Brain microvascular endothelial cell (primary cell): ENCODE data around the gene COL21A1.

ENCODE experiments used
- DNase-seq: peaks from one replicate; pipeline ENCODE4 v3.0.0-alpha.2; 2020
- H3K27ac ChIP-seq: fragments of 250-450 bp; sonication (Bioruptor Pico); 2 replicates; pipeline ENCODE4 v1.5.1; 2020; ENCODE audit warnings: mild to moderate bottlenecking, moderate library complexity
- H3K27me3 ChIP-seq: fragments of 250-450 bp; sonication (Bioruptor Pico); replicated peaks from 2 replicates; pipeline ENCODE4 v1.5.1; 2020; ENCODE audit warnings: mild to moderate bottlenecking
- H3K36me3 ChIP-seq: fragments of 250-450 bp; sonication (Bioruptor Pico); replicated peaks from 2 replicates; pipeline ENCODE4 v1.5.1; 2020; ENCODE audit warnings: mild to moderate bottlenecking
- H3K4me3 ChIP-seq: 2 replicates; pipeline ENCODE4 v1.5.1; 2011; ENCODE audit warnings: low read depth, mild to moderate bottlenecking, control low read depth, low read length, moderate library complexity
- in situ Hi-C: cut with HindIII; loops from 2 replicates; pipeline ENCODE4 v1.10.0; 2017; ENCODE audit warnings: low sequenced_read_pairs, low pct_ligation_motif_present
- TF ChIP-seq, protein P1 (sequence below): IDR thresholded peaks from 2 replicates; pipeline ENCODE4 v1.5.1; 2011; ENCODE audit warnings: low read depth, mild to moderate bottlenecking, moderate library complexity, low read length, control low read depth, inconsistent platforms; ENCODE audit errors: missing control alignments

COL21A1 gene

GRCh38 chr6:56156643-56157042 is 90.7 kb downstream of the COL21A1 start:
- in situ Hi-C loops, result no loop called here
- H3K27ac ChIP-seq, result peak overlapping the region; percentile 19

GRCh38 chr6:56155634-56156141 is 91.7 kb downstream of the COL21A1 start:
- no peaks in the 10 kb centered on the region for H3K36me3 ChIP-seq
- in situ Hi-C loops, result no loop called here

More at GRCh38 chr6:56156643-56157042, 90.7 kb downstream of the COL21A1 start:
- Histone ChIP-seq H3K27me3 (no peaks in the 10 kb centered on the region), H3K36me3 (no peaks in the 10 kb centered on the region), H3K4me3 (no peak overlapping the region)
- DNase-seq, result peak; percentile 52
- TF ChIP-seq, protein P1, sequence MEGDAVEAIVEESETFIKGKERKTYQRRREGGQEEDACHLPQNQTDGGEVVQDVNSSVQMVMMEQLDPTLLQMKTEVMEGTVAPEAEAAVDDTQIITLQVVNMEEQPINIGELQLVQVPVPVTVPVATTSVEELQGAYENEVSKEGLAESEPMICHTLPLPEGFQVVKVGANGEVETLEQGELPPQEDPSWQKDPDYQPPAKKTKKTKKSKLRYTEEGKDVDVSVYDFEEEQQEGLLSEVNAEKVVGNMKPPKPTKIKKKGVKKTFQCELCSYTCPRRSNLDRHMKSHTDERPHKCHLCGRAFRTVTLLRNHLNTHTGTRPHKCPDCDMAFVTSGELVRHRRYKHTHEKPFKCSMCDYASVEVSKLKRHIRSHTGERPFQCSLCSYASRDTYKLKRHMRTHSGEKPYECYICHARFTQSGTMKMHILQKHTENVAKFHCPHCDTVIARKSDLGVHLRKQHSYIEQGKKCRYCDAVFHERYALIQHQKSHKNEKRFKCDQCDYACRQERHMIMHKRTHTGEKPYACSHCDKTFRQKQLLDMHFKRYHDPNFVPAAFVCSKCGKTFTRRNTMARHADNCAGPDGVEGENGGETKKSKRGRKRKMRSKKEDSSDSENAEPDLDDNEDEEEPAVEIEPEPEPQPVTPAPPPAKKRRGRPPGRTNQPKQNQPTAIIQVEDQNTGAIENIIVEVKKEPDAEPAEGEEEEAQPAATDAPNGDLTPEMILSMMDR, result no peak

DNA sequence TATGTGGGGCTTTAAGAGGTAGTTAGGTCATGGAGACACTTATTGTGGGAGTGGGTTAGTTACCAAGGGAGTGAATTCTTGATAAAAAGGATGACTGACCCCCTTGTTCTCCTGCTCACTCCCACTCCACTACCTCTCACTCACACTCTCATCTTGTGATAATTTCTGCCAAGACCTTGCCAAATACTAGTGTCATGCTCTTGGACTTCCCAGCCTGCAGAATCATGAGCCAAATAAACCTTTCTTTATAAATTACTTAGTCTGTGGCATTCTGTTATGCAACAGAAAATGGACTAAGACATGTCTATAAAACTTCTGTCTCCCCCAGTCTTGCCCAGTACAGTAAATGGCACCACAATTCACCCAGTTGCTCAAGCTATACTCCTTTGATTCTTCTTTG is 93.3 kb downstream of the COL21A1 start:
- no peak overlapping the region for H3K4me3 ChIP-seq
- TF ChIP-seq, protein P1, result no peak
- no peak for DNase-seq
- no peaks in the 10 kb centered on the region for H3K36me3 ChIP-seq
- in situ Hi-C loops, result no loop called here
- no peaks in the 10 kb centered on the region for H3K27me3 ChIP-seq
- H3K27ac ChIP-seq, result no peak overlapping the region

More at GRCh38 chr6:56155634-56156141, 91.7 kb downstream of the COL21A1 start:
- no peak for DNase-seq
- Histone ChIP-seq H3K27me3 (no peaks in the 10 kb centered on the region), H3K27ac (no peak overlapping the region), H3K4me3 (no peak overlapping the region)
- TF ChIP-seq, protein P1, result no peak

DNA sequence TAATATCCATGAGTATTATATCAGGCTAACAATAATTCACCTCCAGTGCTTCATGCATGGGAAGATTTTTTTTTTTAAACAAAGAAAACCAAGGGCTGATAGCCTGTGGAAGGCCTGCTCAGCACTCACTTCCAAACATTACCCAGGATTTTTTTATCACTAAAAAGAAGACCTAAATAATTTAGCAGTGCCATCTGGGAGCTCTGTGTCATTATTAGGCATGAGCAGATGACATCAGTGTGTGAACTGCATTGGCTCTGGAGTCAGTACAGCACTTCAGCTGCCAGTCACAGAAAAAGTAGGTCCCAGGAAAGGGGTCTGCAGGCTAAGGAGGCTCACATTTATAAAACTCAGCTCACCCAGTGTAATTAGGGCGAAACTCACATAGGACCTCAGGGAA is 94.8 kb downstream of the COL21A1 start:
- no peak for DNase-seq
- in situ Hi-C loops, result no loop called here

DNA sequence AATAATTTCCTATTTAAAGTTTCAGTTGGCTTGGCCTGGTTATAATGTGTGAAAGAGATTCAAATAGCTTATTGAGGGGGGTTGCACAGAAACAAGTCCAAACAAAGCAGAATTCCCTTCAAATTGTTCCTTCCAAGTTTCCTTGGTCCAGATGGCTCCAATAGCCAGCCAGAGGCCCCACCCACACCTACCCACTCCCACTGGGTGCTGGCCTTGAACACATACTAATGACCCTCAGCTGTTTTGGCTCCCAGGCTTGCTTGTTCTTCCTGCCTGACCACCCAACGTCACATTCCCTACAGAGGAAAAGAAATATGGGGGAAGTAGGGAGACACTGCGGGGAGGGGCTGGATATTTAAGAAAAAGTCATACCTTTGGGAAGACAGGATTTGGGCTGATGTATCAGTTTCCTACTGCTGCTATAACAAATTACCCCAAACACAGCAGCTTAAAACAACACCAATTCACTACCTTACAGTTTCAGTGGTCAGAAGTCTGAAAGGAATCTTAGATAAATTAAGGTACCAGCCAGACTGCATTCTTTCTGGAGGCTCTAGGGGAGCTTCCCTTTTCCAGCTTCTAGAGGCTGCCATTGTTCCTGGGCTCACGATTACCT is 95.7 kb downstream of the COL21A1 start:
- H3K27ac ChIP-seq, result no peak overlapping the region
- TF ChIP-seq, protein P1, result no peak
- in situ Hi-C loops, result no loop called here
- H3K36me3 ChIP-seq, result no peaks in the 10 kb centered on the region
- no peak overlapping the region for H3K4me3 ChIP-seq
- H3K27me3 ChIP-seq, result no peaks in the 10 kb centered on the region
- no peak for DNase-seq

More for the DNA sequence above, 94.8 kb downstream of the COL21A1 start:
- Histone ChIP-seq H3K4me3 (no peak overlapping the region), H3K36me3 (no peaks in the 10 kb centered on the region), H3K27me3 (no peaks in the 10 kb centered on the region), H3K27ac (no peak overlapping the region)
- TF ChIP-seq, protein P1, result no peak
